Hematopoietic multipotent progenitor cell treated with erythropoietin and hydrocortisone succinate and interleukin-3 and kit ligand, for 4 days (in vitro differentiated cells): ENCODE results near the gene GGA2.
"Not testable (repeated sequence)": the region's sequence is repeated elsewhere in the genome, so short reads cannot be mapped to it uniquely, and the experiment has no call there.

Source experiments
- DNase-seq: peaks from one replicate; pipeline ENCODE4 v3.0.0-alpha.2; 2015

The GGA2 gene, protein sequence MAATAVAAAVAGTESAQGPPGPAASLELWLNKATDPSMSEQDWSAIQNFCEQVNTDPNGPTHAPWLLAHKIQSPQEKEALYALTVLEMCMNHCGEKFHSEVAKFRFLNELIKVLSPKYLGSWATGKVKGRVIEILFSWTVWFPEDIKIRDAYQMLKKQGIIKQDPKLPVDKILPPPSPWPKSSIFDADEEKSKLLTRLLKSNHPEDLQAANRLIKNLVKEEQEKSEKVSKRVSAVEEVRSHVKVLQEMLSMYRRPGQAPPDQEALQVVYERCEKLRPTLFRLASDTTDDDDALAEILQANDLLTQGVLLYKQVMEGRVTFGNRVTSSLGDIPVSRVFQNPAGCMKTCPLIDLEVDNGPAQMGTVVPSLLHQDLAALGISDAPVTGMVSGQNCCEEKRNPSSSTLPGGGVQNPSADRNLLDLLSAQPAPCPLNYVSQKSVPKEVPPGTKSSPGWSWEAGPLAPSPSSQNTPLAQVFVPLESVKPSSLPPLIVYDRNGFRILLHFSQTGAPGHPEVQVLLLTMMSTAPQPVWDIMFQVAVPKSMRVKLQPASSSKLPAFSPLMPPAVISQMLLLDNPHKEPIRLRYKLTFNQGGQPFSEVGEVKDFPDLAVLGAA

GRCh38 chr16:23510164-23510914, at the start of gene GGA2:
Gene GGA2, minus strand, starts transcription at chr16:23510494. Its CDS starts 83 bp downstream, at chr16:23510411.
- peak; percentile 91 for DNase-seq

GRCh38 chr16:23557779-23558702, 47.7 kb upstream of the GGA2 start:
- no peak for DNase-seq

DNA sequence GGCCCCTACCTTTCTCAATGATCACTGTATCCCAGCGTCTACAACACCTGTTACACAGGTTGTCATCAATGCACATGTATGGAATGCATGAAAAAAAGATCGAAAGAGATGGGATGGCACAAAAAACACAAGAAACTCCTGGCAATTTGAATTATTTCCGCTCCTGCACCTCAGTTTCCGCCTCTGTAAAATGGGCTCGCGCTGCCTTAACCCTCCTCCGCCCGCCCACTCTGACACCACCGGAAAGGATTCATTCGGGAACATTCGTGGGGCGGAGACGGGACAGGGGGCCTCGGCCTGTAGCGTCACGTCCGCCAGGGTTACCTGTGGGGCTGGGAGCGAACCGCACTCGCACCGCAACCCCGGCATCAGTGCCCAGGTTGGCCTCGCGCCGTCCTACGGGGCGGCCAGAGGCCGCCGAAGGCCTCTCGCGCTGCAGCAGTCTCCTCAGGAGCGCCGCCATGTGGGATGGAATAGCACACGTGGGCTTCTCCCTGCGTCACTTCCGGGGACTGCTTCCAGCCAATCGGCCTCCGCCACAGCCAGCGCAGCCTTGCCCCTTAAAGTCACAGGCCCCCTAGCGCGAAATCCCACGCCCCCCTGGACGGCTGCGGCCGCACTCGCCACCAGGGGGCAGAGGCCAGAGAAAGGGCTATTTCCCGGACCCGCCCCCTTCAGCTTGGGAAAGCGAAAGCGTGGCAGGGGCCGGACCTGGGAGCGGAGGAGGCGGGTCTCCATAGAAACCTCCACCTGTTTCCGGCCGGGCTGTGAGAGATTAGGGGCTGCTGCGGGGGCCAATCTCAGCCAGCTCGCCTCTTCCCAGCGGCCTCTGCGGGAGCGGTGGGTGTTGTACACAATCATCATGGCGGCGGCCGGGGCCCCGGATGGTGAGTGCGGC, 46.8 kb upstream of the GGA2 start, which contains the start of the genes EARS2 and UBFD1:
EARS2 (minus strand) TSS at position 470 of the 898 bp plus-strand sequence; CDS start at position 463, 7 bp downstream.
UBFD1 (plus strand) TSS at position 847 of the 898 bp plus-strand sequence; CDS start at position 863, 16 bp downstream.
- DNase-seq, result peak; percentile 100

- no peak for DNase-seq
These were observed 44.2 kb upstream of the GGA2 start for GRCh38 chr16:23554536-23554935.

DNA sequence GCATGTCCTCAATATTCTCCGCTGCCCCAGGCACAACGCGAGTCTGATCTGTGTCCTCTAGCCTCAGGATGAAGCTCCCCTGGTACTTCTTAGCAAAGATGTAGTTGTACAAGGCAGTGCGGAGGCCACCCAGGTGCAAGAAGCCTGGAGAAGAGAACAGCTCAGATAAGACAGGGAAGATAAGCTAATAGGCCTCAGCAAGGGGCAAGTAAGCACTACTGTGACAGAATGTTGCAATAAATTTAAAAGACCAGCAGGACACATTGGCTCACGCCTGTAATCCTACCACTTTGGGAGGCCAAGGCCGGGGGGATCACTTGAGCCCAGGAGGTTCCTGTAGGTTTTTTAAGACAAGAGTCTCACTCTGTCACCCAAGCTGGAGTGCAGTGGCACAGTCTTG, 41.9 kb upstream of the GGA2 start:
- no peak for DNase-seq

GRCh38 chr16:23549938-23550337, 39.6 kb upstream of the GGA2 start:
- DNase-seq, result no peak

- no peak for DNase-seq
These were observed 34.1 kb upstream of the GGA2 start for GRCh38 chr16:23544436-23544835.

DNA sequence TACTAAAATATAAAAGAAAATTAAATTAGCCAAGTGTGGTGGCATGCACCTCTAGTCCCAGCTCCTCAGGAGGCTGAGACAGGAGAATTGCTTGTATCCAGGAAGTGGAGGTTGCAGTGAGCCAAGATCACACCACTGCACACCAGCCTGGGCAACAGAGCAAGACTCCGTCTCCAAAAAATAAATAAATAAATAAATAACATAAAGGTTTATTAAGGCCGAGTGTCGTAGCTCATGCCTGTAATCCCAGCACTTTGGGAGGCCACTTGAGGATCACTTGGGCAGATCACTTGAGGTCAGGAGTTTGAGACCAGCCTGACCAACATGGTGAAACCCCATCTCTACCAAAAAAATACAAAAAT, 30.5 kb upstream of the GGA2 start:
- not testable (repeated sequence) for DNase-seq

DNA sequence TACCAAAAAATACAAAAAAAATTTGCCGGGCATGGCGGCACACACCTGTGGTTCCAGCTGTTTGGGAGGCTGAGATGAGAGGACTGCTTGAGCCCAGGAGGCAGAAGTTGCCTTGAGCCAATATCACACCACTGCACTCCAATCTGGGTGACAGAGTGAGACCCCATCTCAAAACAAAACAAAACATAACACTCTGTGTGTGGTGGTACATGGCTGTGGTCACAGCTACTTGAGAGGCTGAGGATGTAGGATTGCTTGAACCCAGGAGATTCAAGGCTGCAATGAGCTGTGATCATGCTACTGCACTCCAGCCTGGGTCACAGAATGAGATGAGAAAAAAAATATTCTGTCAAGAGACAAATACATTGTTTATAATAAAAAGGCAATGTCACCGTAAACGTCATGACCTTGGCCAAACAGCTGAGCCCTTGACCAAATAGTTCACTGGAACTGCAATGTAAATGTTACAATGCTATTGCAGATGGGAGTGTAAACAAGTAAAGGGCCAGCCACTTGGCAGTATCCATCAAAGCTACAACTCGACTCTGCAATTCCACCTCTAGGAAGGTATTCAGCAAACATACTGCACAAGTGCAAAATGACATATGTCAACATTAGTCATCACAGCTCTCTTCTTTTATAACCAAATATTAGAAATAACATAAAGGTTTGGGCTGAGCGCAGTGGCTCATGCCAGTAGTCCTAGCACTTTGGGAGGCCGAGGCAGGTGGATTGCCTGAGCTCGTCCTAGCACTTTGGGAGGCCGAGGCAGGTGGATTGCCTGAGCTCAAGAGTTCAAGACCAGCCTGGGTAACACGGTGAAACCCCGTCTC, 29.9 kb upstream of the GGA2 start:
- no peak for DNase-seq

DNA sequence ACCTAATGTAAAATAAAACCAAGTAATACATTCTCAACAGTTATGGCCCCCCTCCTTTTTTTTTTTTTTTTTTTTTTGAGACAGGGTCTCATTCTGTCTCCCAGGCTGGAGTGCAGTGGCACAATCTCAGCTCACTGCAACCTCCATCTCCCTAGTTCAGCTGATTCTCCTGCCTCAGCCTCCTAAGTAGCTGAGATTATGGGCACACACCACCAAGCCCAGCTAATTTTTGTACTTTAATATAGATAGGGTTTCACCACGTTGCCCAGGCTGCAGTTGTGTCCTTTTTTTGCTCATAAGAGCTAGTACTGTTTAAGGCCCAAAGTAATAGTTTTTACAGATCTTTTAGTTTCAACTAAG, 28.6 kb upstream of the GGA2 start:
- no peak for DNase-seq

DNA sequence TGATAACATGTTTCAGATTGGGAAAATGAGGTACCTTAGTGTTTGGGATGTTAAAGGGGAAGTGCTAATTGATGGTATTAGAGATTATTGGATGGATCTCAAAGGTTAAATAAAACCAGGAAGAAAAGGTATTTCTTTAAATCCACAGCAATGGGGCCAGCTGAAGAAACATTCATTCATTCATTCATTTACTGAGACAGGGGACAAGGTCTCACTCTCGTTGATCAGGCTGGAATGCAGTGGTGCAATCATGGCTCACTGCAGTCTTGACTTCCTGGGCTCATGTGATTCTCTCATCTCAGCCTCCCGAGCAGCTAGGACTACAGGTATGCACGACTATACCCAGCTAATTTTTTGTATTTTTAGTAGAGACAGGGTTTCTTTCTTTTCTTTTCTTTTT, 27.1 kb upstream of the GGA2 start:
- DNase-seq, result no peak

GRCh38 chr16:23535901-23536300, 25.6 kb upstream of the GGA2 start:
- no peak for DNase-seq

- no peak for DNase-seq
These were observed 24.9 kb upstream of the GGA2 start for GRCh38 chr16:23534868-23535860.

GRCh38 chr16:23532448-23532847, 22.2 kb upstream of the GGA2 start:
- DNase-seq, result no peak

GRCh38 chr16:23530062-23530461, 19.8 kb upstream of the GGA2 start:
- DNase-seq, result no peak

DNA sequence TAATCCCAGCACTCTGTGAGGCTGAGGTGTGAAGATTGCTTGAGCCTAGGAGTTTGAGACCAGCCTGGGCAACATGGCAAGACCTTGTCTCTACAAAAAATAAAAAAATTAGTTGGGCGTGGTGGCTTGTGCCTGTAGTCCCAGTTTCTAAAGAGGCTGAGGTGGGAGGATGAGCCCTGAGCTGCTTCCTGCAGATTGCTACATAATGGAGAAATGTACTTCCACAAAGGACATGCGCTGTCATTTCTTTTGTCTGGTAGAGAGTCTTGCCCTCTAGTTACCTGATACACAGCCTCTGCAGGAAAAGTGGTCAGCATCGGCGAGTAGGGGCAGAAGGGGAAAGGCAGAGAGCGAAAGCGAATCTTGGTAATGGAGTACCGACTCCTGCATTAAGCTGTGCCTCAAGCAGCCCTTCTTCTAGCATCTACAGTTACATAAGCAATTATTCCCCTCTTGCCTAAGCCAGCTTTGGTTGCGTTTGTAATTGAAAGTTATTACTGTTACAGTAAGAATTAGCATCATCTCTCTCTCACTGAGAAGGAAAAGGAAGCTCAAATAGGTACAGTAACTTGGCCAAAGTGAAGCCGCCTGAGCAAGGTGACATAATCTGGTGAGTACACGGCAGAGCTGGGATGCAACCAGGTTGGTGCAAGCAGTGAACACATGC, 18.5 kb upstream of the GGA2 start:
- DNase-seq, result no peak

- DNase-seq, result no peak
These were observed 17.8 kb upstream of the GGA2 start for GRCh38 chr16:23527961-23528643.

DNA sequence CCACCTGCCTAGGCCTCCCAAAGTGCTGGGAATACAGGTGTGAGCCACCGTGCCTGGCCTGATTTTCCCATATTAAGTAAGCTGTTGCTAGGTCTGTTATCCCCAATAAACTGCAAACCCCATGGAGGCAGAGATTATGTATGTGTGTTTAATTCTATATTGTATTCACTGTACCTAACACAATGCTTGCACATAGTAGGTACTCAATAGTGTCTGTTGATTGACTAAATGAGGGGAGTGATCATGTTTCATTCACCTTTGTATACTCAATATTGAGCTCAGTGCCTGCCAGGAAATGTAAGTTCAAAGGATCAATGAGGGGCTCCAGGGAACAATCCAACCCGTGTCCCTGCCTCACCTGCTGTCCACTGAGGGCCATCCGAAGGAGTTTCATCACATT, 14.6 kb upstream of the GGA2 start:
- DNase-seq, result no peak
